Esophagus muscularis mucosa (tissue), 4 donors: Measurements from ENCODE around the gene CDK17. TPM values are rescaled to one million over a fixed set of nuclear protein-coding genes. Genes with fewer than 3 reads are reported as not detected.
A peak's percentile ranks its signal among the peaks of the same experiment; 100 is the strongest.

Experiments used
- DNase-seq: peaks from one replicate; pipeline ENCODE4 v3.0.0-alpha.2; 2017; ENCODE audit errors: extremely low spot score
- H3K27ac ChIP-seq, 4 donors: fragments of 200-600 bp; sonication (generic); replicated peaks in 1 of 4; 1 replicate in 3 of 4; 2 replicates in 1 of 4; pipeline ENCODE4 v1.5.1; 2016 to 2019; ENCODE audit warnings: mild to moderate bottlenecking in 1 of 4
- H3K27me3 ChIP-seq, 4 donors: fragments of 200-600 bp; sonication (generic); one replicate each; pipeline versions ENCODE4 v1.5.1 to v1.6.0; 2016 to 2019
- H3K36me3 ChIP-seq, 4 donors: fragments of 200-600 bp; sonication (generic); one replicate each; pipeline ENCODE4 v1.5.1; 2016 to 2019
- H3K4me1 ChIP-seq, 4 donors: fragments of 200-600 bp; sonication (generic); one replicate each; pipeline ENCODE4 v1.5.1; 2016 to 2019
- H3K4me3 ChIP-seq, 4 donors: fragments of 200-600 bp; sonication (generic); 1 replicate in 2 of 4; 2 replicates in 2 of 4; pipeline ENCODE4 v1.5.1; 2016 to 2019; ENCODE audit warnings: mild to moderate bottlenecking in 4 of 4, moderate library complexity in 1 of 4
- H3K9me3 ChIP-seq, 4 donors: fragments of 200-600 bp; sonication (generic); 1 replicate in 3 of 4; 2 replicates in 1 of 4; pipeline ENCODE4 v1.5.1; 2016 to 2019
- CTCF ChIP-seq, 3 experiments: fragments of 200-600 bp in 2 of 3; fragments of 450-650 bp in 1 of 3; sonication (generic) in 2 of 3; IDR thresholded peaks; one replicate each; pipeline ENCODE4 v1.5.1; 2017 to 2019; ENCODE audit warnings: antibody characterized with exemption in 3 of 3, mild to moderate bottlenecking in 2 of 3, moderate library complexity in 1 of 3
- EP300 ChIP-seq: sonication (generic); formaldehyde crosslinking; IDR thresholded peaks from one replicate; pipeline ENCODE4 v1.6.1; 2017; ENCODE audit warnings: antibody characterized with exemption
- POLR2A ChIP-seq: fragments of 450-650 bp; IDR thresholded peaks from one replicate; pipeline ENCODE4 v1.6.1; 2017; ENCODE audit warnings: antibody characterized with exemption, moderate library complexity, mild to moderate bottlenecking, low read depth
- POLR2AphosphoS5 ChIP-seq, 2 donors: sonication (generic); formaldehyde crosslinking; IDR thresholded peaks; one replicate each; pipeline ENCODE4 v1.6.1; 2017; ENCODE audit warnings: antibody characterized with exemption in 2 of 2
- WGBS: methylation state at CpG from one replicate; pipeline ENCODE4 v1.1.5; 2018; 5-methylcytosine and 5-hydroxymethylcytosine counted together
- intact Hi-C: fragments of 100-400 bp; cut with DNase I; formaldehyde crosslinking; loops from one replicate; pipeline ENCODE4 v1.15.1; 2023
- total RNA-seq, 4 donors: library from RNA; depleted of rRNA; stranded (reverse); fragments of >200 nt; gene quantifications; one replicate each; pipeline versions ENCODE4 v1.1.0 to v1.2.1, GENCODE V29; 2016

CDK17 gene
- total RNA-seq, 4 donors from 2014 or later: 56.2 to 96.9 (median 68.6) TPM

DNA sequence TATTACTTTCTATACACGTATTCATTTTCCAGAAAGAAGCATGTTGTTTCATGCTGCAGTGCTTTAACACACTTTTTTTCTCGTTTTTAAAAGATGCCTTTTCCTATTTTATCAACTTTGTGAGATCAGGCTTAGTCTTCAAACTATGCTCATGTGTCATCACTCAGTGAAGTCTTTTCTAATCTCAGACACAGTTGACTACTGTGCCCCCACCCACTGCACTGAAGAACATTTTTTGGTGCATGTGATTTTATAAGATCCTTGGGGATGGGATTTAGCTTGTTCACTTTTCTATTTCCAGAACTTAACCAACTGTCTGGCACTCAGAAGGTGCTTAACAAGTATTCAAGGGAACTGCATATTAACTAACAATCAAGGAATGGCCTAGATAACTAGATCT lies 85.5 kb downstream of the CDK17 start:
- peak overlapping the region; percentile 14 to 51 (median 16) for H3K27ac ChIP-seq
- 50% methylated on average over 2 of the region's 2 CpGs for WGBS
- intact Hi-C loops: no loop called here

GRCh38 chr12:96313606-96314005 lies 86.6 kb downstream of the CDK17 start:
- intact Hi-C loops: no loop called here
- TF ChIP-seq POLR2A (no peak), CTCF (IDR thresholded peaks at IDR 0.05) (no peak), POLR2AphosphoS5 (IDR thresholded peaks at IDR 0.05) (no peak), EP300 (no peak)
- peaks cover 0 to 34% (median 21%) of the 10 kb centered on the region in 4 donors for H3K4me1 ChIP-seq
- H3K27ac ChIP-seq: peak overlapping the region in 1 of 4 donors; percentile 51
- H3K36me3 ChIP-seq: peaks cover 0 to 8% (median 2%) of the 10 kb centered on the region in 4 donors
- H3K9me3 ChIP-seq: no peaks in the 10 kb centered on the region
- no peak for DNase-seq
- no peak overlapping the region for H3K4me3 ChIP-seq
- no peaks in the 10 kb centered on the region for H3K27me3 ChIP-seq

More for the DNA sequence above, 85.5 kb downstream of the CDK17 start:
- no peaks in the 10 kb centered on the region for H3K27me3 ChIP-seq
- TF ChIP-seq POLR2AphosphoS5 (IDR thresholded peaks at IDR 0.05) (no peak), EP300 (no peak), POLR2A (no peak), CTCF (IDR thresholded peaks at IDR 0.05) (no peak)
- H3K9me3 ChIP-seq: no peaks in the 10 kb centered on the region
- no peak for DNase-seq
- H3K36me3 ChIP-seq: peaks cover 0 to 8% (median 2%) of the 10 kb centered on the region in 4 donors
- H3K4me1 ChIP-seq: peaks cover 0 to 25% (median 11%) of the 10 kb centered on the region in 4 donors
- no peak overlapping the region for H3K4me3 ChIP-seq

GRCh38 chr12:96311191-96311590 lies 89.0 kb downstream of the CDK17 start:
- DNase-seq: no peak
- H3K4me3 ChIP-seq: no peak overlapping the region
- TF ChIP-seq POLR2AphosphoS5 (IDR thresholded peaks at IDR 0.05) (no peak), POLR2A (no peak), EP300 (no peak), CTCF (IDR thresholded peaks at IDR 0.05) (no peak)
- H3K27ac ChIP-seq: peak overlapping the region in 1 of 4 donors; percentile 10
- peaks cover 0 to 8% (median 2%) of the 10 kb centered on the region in 4 donors for H3K36me3 ChIP-seq
- no peaks in the 10 kb centered on the region for H3K9me3 ChIP-seq
- intact Hi-C loops: no loop called here
- 97% methylated on average over 1 of the region's 1 CpG for WGBS
- peaks cover 0 to 53% (median 41%) of the 10 kb centered on the region in 4 donors for H3K4me1 ChIP-seq
- no peaks in the 10 kb centered on the region for H3K27me3 ChIP-seq

GRCh38 chr12:96310067-96310466 lies 90.2 kb downstream of the CDK17 start:
- no peak overlapping the region for H3K4me3 ChIP-seq
- no peak for DNase-seq
- TF ChIP-seq EP300: no peak
- no peak for TF ChIP-seq POLR2AphosphoS5 (IDR thresholded peaks at IDR 0.05)
- TF ChIP-seq POLR2A: no peak
- TF ChIP-seq CTCF (IDR thresholded peaks at IDR 0.05): no peak
- H3K27ac ChIP-seq: no peak overlapping the region
- peaks cover 0 to 46% (median 39%) of the 10 kb centered on the region in 4 donors for H3K4me1 ChIP-seq
- H3K27me3 ChIP-seq: no peaks in the 10 kb centered on the region
- 92% methylated on average over 3 of the region's 3 CpGs for WGBS
- no peaks in the 10 kb centered on the region for H3K9me3 ChIP-seq
- intact Hi-C loops: no loop called here
- H3K36me3 ChIP-seq: peaks cover 0 to 8% (median 2%) of the 10 kb centered on the region in 4 donors

DNA sequence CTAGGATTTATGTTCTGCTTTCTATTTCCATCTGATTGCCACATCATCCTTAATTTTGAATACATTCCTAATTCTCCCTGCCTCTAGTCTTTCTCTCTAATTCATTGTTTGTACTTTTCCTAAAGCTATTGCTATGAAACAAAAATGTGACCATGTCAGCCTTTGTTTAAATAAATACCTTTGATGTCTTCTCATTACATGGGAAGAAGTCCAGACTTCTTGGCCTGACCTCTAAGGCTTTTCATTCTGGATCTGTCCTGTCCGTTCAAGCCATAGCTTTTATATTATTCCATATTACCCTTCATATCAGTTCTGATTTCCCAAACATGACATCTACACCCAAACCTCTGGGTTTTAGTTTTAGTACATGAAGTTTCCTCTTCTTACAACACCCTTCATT lies 91.4 kb downstream of the CDK17 start:
- no peak for DNase-seq
- peak in 1 of 2 donors; percentile 40 for TF ChIP-seq POLR2AphosphoS5 (IDR thresholded peaks at IDR 0.05)
- no peak for TF ChIP-seq EP300
- no peak for TF ChIP-seq POLR2A
- TF ChIP-seq CTCF (IDR thresholded peaks at IDR 0.05): no peak
- intact Hi-C loops: loop anchor here (10.0 kb wide), 1 partner anchor 86 kb away; no protein-coding TSS in a partner anchor
- Histone ChIP-seq H3K36me3 (peaks cover 0 to 8% (median 2%) of the 10 kb centered on the region in 4 donors), H3K27ac (peak overlapping the region; percentile 32 to 75 (median 68)), H3K4me1 (peaks cover 0 to 42% (median 37%) of the 10 kb centered on the region in 4 donors), H3K9me3 (no peaks in the 10 kb centered on the region), H3K4me3 (no peak overlapping the region), H3K27me3 (no peaks in the 10 kb centered on the region)
- 31% methylated on average over 1 of the region's 1 CpG for whole genome bisulfite sequencing
